ENCODE measurements around the gene DOHH.
A peak's percentile ranks its signal among the peaks of the same experiment; 100 is the strongest.

Gene DOHH

DNA sequence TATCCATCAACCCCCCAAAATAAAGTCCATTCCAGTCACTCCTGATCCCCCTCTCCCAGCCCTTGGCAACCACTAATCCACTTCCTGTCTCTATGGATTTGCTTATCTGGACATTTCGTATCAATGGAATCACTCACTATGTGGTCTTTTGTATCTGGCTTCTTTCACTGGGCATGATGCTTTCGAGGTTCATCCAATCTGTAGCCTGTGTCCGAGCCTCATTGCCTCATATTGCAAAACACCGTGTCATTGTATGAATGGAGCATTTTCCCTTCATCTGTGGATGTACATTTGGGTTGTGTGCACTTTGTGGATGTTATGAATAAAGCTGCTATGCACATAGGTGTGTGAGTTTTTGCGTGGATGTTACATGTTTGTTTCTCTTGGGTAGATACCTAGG is 4.3 kb upstream of the DOHH start:
- H3K4me2 ChIP-seq (ENCODE audit: low read depth, low read length): peak overlapping the region; percentile 72; the same call in 1 of the 2 replicates
- H2AFZ ChIP-seq (ENCODE audit: low read length): no peak overlapping the region
- no peaks in the 10 kb centered on the region for H4K20me1 ChIP-seq (ENCODE audit: insufficient read depth, low read length)
- H3K27me3 ChIP-seq (replicated peaks; ENCODE audit: insufficient read depth, low read length): no peaks in the 10 kb centered on the region
- H3K4me3 ChIP-seq (ENCODE audit: low read length): no peak overlapping the region
- TF ChIP-seq EZH2phosphoT487 (IDR thresholded peaks at IDR 0.05; ENCODE audit: low read length): no peak
- TF ChIP-seq EZH2 (optimal IDR thresholded peaks at IDR 0.05; ENCODE audit: low read depth, low read length): no peak
- TF ChIP-seq, protein P1, sequence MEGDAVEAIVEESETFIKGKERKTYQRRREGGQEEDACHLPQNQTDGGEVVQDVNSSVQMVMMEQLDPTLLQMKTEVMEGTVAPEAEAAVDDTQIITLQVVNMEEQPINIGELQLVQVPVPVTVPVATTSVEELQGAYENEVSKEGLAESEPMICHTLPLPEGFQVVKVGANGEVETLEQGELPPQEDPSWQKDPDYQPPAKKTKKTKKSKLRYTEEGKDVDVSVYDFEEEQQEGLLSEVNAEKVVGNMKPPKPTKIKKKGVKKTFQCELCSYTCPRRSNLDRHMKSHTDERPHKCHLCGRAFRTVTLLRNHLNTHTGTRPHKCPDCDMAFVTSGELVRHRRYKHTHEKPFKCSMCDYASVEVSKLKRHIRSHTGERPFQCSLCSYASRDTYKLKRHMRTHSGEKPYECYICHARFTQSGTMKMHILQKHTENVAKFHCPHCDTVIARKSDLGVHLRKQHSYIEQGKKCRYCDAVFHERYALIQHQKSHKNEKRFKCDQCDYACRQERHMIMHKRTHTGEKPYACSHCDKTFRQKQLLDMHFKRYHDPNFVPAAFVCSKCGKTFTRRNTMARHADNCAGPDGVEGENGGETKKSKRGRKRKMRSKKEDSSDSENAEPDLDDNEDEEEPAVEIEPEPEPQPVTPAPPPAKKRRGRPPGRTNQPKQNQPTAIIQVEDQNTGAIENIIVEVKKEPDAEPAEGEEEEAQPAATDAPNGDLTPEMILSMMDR (IDR thresholded peaks at IDR 0.05; ENCODE audit: low read length): no peak
- no peaks in the 10 kb centered on the region for H3K9me2 ChIP-seq (replicated peaks; ENCODE audit: insufficient read depth, low read length)
- H3K9me3 ChIP-seq (replicated peaks; ENCODE audit: insufficient read depth, low read length): no peaks in the 10 kb centered on the region
- no peaks in the 10 kb centered on the region for H3F3A ChIP-seq (ENCODE audit: insufficient read depth, low read length)
- H3K27ac ChIP-seq (ENCODE audit: low read length): no peak overlapping the region
- H3K36me3 ChIP-seq (replicated peaks; ENCODE audit: insufficient read depth, low read length): no peaks in the 10 kb centered on the region
- peaks cover 43% of the 10 kb centered on the region for H3K79me2 ChIP-seq (ENCODE audit: low read length)
- H3K9ac ChIP-seq (ENCODE audit: low read length): no peak overlapping the region
- H3K4me1 ChIP-seq (ENCODE audit: low read length): peaks cover 7% of the 10 kb centered on the region
- DNase-seq: no peak

DNA sequence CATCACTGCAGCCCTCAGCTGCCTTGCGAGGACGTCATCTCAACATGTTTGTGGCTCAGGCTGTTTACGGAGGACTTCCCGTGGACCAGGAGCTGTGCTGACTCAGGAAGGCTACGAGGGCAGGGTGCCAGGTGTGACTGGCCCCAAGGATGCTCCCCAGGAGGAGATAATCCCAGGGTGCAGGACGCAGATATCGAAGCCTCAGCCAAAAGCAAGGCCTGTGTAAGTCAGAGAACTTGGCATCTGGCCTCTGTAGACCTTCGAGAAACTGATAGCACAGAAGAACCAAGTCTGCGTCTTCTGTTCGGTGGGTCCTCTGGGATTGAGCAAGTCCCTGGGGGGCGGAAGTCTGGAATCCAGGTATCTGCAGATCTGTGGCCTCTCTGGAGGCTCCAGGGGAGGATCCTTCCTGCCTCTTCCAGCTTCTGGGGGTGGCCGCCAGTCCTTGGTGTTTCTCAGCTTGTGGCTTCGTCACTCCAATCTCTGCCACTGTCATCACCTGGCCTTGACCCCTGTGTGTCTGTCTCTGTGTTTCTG is 2.6 kb upstream of the DOHH start:
- no peaks in the 10 kb centered on the region for H4K20me1 ChIP-seq (ENCODE audit: insufficient read depth, low read length)
- no peak overlapping the region for H3K4me3 ChIP-seq (ENCODE audit: low read length)
- peaks cover 43% of the 10 kb centered on the region for H3K79me2 ChIP-seq (ENCODE audit: low read length)
- H3K9me3 ChIP-seq (replicated peaks; ENCODE audit: insufficient read depth, low read length): no peaks in the 10 kb centered on the region
- no peaks in the 10 kb centered on the region for H3F3A ChIP-seq (ENCODE audit: insufficient read depth, low read length)
- H3K9ac ChIP-seq (ENCODE audit: low read length): no peak overlapping the region
- H3K4me2 ChIP-seq (ENCODE audit: low read depth, low read length): no peak overlapping the region
- H3K9me2 ChIP-seq (replicated peaks; ENCODE audit: insufficient read depth, low read length): no peaks in the 10 kb centered on the region
- DNase-seq: no peak
- H3K36me3 ChIP-seq (replicated peaks; ENCODE audit: insufficient read depth, low read length): no peaks in the 10 kb centered on the region
- H3K27me3 ChIP-seq (replicated peaks; ENCODE audit: insufficient read depth, low read length): no peaks in the 10 kb centered on the region
- no peak for TF ChIP-seq EZH2phosphoT487 (IDR thresholded peaks at IDR 0.05; ENCODE audit: low read length)
- no peak for TF ChIP-seq EZH2 (optimal IDR thresholded peaks at IDR 0.05; ENCODE audit: low read depth, low read length)
- TF ChIP-seq, protein P1 (IDR thresholded peaks at IDR 0.05; ENCODE audit: low read length): no peak
- H2AFZ ChIP-seq (ENCODE audit: low read length): no peak overlapping the region
- peaks cover 16% of the 10 kb centered on the region for H3K4me1 ChIP-seq (ENCODE audit: low read length)
- no peak overlapping the region for H3K27ac ChIP-seq (ENCODE audit: low read length)

DNA sequence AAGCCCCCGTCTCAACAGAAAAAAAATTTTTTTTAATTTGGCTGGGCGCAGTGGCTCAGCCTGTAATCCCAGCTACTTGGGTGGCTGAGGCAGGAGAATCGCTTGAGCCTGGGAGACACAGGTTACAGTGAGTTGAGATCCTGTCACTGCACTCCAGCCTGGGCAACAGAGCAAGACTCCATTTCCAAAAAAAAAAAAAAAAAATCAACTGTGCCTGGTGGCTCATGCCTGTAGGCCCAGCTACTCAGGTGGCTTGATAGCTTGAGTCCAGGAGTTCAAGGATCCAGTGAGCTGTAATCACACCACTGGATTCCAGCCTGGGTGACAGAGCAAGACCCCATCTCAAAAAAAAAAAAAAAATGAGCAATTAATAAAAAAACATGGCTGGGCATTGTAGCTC is 1.3 kb upstream of the DOHH start:
- Histone ChIP-seq H3K79me2 (ENCODE audit: low read length) (peaks cover 43% of the 10 kb centered on the region), H3K9ac (ENCODE audit: low read length) (no peak overlapping the region), H3K4me2 (ENCODE audit: low read depth, low read length) (no peak overlapping the region), H4K20me1 (ENCODE audit: insufficient read depth, low read length) (no peaks in the 10 kb centered on the region), H3K36me3 (replicated peaks; ENCODE audit: insufficient read depth, low read length) (no peaks in the 10 kb centered on the region), H3K9me2 (replicated peaks; ENCODE audit: insufficient read depth, low read length) (no peaks in the 10 kb centered on the region), H3K4me1 (ENCODE audit: low read length) (0 out of 2 replicates have a peak, but pooled peaks cover 10% of the 10 kb centered on the region), H3K4me3 (ENCODE audit: low read length) (no peak overlapping the region), H3K27ac (ENCODE audit: low read length) (no peak overlapping the region), H3F3A (ENCODE audit: insufficient read depth, low read length) (no peaks in the 10 kb centered on the region), H3K27me3 (replicated peaks; ENCODE audit: insufficient read depth, low read length) (no peaks in the 10 kb centered on the region), H3K9me3 (replicated peaks; ENCODE audit: insufficient read depth, low read length) (no peaks in the 10 kb centered on the region), H2AFZ (ENCODE audit: low read length) (no peak overlapping the region)
- DNase-seq: no peak
- TF ChIP-seq EZH2 (optimal IDR thresholded peaks at IDR 0.05; ENCODE audit: low read depth, low read length): no peak
- TF ChIP-seq EZH2phosphoT487 (IDR thresholded peaks at IDR 0.05; ENCODE audit: low read length): no peak
- TF ChIP-seq, protein P1 (IDR thresholded peaks at IDR 0.05; ENCODE audit: low read length): no peak

Measured in MM.1S (cell line).